GM12801 (cell line): Measurements from ENCODE around the gene ADARB2.

ENCODE experiments used
- TF ChIP-seq, protein P1 (sequence below): IDR thresholded peaks from one replicate; pipeline ENCODE4 v1.5.1; 2011; ENCODE audit warnings: control low read depth; ENCODE audit not compliant: insufficient read length; ENCODE audit errors: extremely low read depth

ADARB2 gene

DNA sequence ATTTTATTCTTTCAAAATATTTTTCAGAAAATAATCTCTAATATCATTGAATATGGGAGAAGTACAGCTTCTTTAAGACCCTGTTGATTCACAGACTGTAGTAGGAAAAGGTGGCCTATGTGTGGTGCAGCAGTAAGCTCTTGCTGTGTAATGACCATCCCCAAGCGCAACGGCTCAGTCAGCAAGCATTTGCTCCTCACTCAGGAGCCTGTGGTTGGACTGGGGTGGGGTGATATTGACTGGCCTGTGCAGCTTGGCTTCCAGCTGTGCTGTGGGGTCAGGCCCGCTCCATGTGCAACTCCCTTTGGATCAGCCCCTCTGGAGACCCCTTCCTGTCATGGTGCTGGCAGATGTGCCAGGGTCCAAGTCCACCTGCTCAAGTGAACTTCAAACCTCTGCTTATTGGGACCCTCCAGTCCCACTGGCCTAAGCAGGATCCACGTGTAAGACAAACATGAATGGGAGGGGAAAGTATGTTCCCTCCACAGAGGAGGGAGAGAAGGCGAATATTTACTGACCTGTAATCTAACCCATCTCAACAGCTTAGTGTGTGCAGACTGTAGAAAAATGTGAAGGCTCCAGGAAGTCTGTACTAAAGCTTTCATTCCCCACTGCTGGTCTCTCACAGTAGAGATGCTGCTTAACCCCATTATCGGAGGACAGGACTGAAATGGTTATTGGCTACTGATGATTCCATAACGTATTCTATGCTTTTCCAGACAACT is 441.4 kb downstream of the ADARB2 start:
- TF ChIP-seq, protein P1, sequence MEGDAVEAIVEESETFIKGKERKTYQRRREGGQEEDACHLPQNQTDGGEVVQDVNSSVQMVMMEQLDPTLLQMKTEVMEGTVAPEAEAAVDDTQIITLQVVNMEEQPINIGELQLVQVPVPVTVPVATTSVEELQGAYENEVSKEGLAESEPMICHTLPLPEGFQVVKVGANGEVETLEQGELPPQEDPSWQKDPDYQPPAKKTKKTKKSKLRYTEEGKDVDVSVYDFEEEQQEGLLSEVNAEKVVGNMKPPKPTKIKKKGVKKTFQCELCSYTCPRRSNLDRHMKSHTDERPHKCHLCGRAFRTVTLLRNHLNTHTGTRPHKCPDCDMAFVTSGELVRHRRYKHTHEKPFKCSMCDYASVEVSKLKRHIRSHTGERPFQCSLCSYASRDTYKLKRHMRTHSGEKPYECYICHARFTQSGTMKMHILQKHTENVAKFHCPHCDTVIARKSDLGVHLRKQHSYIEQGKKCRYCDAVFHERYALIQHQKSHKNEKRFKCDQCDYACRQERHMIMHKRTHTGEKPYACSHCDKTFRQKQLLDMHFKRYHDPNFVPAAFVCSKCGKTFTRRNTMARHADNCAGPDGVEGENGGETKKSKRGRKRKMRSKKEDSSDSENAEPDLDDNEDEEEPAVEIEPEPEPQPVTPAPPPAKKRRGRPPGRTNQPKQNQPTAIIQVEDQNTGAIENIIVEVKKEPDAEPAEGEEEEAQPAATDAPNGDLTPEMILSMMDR = no peak

DNA sequence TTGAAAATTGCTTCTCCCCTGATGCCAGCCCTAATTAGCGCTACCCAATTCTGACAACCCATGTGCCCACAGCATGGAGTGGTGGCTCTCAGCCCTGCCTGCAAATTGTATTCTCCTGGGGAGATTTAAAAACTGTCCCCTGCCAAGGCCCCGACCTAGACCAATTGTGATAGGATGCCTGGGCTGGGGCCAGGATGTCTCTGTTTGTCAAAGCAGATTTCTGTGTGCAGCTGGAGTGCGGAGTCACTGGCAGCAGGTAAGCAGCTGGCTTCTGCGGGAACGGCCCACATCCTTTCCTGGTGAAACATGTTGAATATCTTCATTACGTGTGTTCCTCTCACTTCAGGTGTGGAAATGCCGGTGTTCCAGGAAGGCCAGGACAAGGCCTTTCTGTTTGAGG is 442.6 kb downstream of the ADARB2 start:
- TF ChIP-seq, protein P1 = no peak

DNA sequence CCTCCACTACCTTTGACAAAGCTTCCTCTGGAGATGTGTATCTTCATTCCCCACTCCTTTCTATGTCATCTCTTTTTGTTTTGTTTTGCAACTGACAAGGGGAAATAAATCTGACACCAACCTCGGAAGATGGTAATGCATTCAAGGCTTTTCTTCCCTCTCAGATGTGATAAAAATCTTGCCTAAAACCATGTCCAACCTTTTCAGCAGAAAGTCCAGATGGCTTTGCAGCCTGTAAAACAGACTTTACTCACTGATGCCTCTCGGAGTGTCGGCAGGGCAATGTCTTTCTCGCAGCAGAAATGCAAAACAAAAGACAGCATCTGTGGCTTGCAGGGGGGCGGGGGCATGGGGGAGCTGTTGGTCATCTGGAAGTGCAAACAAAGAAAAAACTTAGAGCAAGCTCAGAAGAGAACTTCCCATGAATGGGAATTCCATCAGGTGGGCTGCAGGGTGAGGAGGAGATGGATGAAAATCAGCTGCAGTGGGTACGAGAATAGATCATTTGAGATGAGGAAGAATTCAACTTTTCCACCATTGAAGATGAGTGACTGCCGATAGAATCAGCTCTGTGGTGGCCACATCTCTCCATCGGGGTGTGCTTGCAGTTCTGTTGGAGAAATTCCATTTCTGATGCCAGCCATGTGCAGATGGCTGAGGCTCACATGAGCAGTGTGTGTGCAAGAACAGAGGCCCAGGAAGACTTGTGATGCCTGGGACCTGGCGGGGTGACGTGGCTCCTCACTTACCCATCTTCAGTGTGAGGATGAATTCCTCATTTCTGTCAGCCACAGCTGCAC is 443.5 kb downstream of the ADARB2 start:
- TF ChIP-seq, protein P1 = no peak

DNA sequence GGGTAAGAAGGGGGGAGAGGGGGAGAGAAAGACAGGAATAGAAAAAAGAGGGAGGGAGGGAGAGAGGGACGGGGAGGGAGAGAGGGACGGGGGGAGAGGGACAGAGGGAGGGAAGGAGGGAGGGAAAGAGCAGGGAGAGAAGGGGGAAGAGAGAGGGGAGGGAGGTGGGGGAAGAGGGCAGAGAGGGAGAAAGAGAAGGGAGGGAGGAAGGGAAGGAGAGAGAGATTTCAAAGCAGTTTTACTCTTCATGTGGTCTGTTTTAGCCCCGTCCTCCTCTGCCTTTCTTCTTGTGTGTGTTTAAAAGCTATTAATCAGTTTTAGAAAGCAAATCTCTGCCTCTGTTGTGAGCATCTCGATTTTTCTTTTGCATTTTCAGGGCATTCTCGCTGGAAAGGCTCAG is 444.2 kb downstream of the ADARB2 start:
- TF ChIP-seq, protein P1 = no peak

DNA sequence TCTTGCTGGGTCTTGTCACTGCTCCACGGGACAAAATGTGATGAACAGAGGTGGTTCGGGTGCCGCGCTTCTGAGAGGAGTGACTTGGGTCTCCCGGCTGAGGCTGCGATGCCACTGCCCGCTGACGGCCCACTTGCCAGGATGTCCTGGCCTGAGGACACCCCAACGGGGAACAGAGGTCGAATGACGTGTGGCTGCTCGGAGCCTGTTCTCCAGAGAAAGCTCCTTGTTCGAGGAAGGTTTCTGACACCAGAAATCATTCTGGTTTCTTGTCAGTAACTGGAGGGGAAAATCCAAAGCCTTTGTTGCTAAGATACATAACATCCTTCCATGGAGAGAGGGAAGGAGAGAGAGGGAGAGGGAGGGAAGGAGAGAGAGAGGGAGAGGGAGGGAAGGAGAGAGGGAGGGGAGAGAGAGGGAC is 444.7 kb downstream of the ADARB2 start:
- TF ChIP-seq, protein P1 = no peak

DNA sequence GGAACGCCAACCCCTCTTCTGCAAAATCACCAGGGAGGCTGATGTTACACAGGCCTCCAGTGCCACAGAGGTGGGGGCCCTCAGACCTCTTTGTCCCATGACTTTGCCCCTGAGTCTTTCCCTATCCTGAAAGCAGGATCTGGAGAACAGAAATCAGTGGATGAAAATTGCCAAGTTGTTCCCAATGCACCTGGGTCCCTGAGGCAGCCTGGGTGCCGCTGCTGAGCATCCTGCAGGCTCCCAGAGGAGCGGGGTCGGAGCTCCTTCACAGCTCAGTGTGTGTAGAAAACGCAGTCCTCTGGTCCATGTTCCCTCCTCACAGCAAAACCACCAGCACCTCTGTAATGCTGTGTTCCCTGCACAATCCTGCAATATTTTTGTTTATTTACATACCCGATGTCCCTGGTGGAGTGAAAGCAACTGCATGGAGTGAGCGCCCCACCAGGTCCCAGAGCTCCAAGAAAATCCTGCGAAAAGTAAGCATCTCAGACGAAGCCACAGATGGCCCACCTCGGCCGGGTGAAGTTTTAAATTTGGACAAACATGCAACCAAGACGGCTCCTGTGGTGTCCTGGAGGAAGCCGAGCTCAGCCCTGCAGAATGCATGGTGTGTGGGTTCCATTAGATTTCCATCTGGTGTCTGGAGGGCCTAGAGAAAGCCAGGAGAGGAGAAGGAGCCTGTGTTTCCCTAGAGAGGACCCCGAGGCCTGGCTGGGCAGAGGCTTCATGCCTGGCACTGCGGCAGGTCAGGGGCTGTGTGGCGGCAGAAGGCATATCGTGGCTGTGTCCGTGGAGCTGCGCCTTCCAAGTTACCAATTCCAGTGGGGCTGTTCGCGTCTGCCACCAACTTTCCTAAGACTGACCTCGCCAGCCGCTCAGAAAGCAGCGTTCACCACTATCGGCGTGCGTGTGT is 445.9 kb downstream of the ADARB2 start:
- TF ChIP-seq, protein P1 = no peak

DNA sequence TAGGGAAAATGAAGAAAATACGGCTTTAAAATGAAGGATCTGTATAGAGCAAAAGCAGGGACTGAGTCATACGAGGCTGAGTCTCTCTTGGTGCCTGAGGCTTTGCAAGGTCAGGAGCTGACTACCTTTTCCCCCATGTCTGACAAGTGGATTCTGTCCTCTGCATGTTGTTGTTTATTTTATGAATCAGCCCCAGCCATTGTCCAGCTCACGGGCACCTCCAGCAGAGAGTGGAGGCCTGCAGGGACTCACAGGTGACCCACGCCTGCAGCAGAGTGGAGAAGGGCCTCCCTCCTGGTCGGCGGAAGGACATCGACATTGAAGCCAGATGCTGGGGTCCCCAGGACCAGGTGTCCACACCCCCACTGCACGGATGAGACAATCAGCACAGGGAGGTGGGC is 447.3 kb downstream of the ADARB2 start:
- TF ChIP-seq, protein P1 = no peak
